ENCODE measurements around the gene CA7.

Gene CA7

DNA sequence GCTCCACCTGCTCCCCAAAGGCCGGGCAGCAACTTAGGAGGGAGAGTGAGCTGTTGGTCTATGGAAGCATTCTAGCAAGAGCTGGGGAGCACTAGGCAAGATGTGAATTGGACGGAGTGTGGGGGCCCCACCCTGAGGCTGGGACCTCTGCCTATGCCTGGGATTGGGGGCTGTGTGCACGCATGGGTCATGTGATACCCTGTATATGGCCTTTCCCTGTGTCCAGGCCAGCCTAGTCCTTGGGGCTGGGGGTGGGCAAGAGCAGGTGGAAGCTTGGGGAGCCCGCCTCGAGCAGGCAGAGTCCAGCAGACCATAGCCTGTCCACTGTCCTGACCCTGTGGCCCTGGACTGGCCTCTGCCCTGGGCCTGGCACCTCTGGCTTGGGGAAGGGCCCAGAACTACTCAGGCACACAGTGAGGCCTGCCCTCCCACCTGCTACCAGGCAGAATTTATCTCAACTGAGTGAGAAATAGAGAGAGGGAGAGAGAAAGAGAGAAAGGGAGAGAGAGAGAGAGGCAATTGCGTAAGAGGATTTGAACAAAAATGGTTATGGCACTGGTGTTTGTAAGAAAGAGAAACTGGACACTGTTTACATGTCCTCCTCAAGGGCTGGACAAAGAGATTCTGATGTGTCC, 55.2 kb downstream of the CA7 start:
- DNase-seq, result no peak

DNA sequence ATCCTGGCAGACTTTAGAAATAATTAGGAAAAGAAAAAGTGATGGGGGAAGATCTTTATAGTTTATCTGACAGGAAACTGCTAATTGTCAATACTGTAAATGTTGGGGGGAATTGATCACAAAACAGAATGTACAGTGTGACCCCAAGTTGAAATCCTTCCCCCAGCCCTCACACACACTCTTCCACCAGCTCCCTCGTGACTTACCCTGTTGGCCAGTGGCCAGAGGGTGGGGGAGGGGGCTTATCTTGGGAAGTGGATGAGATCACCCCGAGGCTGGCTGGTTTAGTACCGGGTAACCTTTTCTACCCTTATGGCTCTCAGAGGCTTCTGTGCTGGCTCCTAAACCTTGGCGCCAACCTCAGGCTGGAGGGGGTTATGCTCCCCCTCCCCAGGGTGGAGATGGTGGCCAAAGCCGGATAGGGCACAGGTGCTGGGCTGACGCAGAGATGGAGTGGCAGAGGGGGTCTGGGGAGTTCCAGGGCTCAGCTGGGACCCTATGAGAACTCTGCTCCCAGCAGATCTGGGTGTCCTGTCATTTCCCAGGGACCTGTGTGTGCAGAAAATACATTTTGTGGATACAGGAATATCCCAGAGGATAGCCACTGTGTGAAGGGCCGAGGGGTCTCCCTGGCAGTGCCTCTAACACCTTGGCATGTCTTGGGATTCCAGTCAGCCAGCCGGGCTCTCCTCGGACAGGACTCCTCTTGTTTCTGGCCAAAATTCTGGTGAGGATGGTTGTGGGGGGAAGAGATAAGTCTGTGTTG, 55.9 kb downstream of the CA7 start:
- no peak for DNase-seq

DNA sequence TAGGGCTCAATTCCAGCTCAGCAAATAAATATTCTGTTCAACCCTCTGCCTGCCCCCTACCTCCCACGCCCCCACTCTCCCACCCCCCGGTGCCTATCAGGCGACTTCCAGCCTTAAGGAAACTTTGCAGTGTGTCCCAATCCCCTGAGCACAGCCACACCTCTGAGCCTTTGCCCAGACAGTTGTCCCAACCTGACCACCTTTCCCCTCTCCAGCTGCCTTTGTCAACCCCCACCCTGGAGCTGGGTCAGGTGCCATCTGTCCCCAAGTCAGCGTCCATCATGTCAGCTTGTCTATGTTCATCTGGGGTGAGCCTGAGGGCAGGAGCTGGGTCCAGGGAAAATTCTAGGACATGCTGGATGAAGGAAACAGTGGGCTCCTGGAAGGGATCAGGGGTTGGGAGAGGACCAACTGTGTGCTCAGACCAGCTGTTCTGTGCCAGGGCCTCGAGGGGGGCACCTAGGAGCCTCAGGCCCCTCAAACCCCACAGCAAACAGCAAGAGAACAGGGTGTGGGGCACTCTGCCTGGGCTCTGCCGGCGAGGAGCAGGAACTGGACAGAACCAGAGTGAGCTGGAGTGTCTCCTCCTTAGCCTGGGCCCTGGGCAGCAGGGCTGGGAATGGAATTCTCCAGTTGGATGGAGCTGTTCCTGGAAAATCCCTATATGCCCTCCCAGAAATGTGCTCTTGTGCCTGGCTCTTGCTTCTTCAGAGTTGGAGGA, 56.7 kb downstream of the CA7 start:
- no peak for DNase-seq

DNA sequence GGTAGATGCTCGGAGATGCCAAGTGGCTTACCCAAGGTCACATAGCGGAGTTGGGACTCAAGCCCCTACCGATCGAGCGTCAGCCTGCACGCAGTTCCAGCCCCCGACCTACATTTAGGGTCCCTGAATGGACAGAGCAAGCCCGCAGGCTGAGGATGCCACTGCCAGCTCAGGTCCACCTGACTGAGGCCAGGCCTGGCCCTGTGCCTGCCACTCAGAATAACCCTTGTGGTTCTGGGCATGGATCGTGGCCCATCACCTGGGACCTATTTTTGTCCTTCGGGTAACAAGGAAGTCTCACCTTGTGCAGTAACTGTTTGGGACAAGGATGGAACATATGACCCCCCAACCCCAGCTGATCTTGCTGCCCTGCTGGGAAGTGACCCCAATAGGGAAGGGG, 57.4 kb downstream of the CA7 start:
- DNase-seq, result no peak

DNA sequence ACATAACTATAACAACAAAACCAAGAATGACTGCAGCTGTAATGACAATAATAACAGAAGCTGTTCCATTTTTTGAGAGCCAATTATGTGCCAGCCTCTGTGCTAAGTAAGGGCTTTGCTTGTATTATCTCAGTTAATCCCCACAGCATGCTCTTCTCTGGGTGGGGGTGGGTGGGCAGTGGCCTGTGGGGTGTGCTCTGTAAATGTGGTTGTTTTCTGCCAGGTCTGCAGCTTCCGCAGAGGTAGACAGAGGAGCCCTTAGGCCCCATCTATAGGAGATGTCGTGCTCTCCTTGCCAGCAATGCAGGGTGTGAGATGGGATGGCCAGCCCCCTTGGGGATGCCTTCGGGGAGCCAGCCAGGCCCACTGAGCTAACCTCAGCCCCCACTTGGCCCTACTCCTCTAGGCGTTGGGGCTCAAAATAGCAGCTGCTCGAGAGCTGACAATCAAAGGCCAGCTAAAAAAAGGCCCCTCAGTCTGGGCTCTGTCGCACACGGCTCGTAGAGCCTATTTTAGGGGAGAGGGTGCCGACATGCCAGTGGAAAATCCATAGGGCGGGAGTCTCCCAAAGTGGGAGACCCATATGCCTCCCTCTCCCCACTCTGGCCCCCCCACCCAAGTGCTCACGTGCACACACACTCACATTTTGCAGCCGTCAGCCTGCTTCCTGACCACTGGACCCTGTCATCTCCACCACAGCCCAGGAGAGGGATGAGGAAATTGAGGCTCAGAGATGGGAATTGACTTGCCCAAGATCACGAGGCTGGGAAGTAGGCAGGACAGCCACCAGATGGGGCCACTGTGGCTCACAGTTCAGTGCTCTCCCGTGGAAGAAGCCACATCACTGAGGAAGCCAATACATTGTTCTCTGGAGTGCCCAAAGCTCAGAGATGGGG, 58.7 kb downstream of the CA7 start:
- no peak for DNase-seq

All from activated gamma-delta T cell treated with Interleukin-2 at 50 U/mL for 16 hours (primary cell).